Putamen (tissue), 1 donor: ENCODE data around the gene GPS2.
"Not testable (repeated sequence)": the region's sequence is repeated elsewhere in the genome, so short reads cannot be mapped to it uniquely, and the experiment has no call there.

Experiments used
- DNase-seq: peaks from one replicate; pipeline ENCODE4 v3.0.0-alpha.2; 2016; ENCODE audit warnings: low spot score

GPS2 gene

DNA sequence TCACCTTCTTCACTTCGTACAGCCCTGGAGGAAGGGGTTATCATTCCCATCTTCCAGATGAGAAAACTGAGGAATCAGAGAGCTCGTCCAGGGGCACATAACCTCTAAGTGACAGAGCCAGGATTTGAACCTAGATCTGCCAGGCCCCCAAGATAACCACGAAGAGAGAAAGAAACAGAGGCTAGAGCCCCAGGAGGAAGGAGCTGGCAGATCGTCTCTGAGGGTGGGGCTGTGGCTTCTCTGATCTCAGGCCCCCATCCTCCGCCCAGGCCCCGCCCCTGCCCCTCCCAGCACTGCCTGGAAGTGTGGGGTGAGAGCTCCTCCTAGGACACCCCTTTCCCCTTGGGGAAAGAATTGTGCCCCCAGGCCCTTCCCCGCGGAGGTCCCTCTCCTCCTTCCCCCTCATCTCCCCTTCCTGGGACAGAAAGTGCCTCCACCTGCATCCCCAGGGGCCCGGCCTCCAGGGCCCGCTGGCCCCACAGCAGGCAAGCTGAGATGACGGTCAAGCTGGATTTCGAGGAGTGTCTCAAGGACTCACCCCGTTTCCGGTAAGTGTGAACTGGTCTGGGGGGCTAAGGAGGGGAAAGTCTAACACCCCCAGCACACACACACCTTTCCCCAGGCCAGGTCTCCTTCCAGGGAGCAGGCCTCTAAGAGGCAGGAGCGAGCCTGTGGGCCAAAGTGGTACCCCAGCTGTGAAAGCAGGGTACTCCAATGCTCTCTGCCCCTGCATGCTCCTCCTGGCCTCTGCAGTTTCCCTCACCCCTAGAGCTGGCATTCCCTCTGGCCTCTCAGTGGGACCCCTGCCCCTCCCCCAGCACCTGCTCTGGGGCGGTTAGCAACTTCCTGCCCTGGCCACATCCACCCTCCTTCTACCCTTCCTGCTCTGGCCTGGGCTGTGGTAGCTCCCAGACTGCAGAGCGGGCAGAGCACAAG is 21.3 kb upstream of the GPS2 start, which contains the start of gene ACAP1:
Gene ACAP1 (plus strand): TSS at position 290 of the 936 bp plus-strand sequence. CDS start 206 bp downstream, at position 496.
- no peak for DNase-seq

DNA sequence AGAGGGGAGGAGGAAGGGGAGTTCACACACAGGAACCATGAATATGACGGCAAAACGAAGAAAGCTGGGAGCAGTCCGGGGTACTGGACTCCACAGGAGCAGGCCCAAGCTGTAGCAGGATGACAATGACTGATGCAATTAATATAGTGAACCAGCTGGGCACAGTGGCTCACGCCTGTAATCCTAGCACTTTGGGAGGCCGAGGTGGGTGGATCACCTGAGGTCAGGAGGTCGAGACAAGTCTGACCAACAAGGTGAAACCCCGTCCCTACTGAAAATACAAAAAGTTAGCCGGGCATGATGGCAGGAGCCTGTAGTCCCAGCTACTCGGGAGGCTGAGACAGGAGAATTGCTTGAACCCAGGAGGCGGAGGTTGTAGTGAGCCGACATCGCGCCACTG is 20.6 kb upstream of the GPS2 start:
- not testable (repeated sequence) for DNase-seq

DNA sequence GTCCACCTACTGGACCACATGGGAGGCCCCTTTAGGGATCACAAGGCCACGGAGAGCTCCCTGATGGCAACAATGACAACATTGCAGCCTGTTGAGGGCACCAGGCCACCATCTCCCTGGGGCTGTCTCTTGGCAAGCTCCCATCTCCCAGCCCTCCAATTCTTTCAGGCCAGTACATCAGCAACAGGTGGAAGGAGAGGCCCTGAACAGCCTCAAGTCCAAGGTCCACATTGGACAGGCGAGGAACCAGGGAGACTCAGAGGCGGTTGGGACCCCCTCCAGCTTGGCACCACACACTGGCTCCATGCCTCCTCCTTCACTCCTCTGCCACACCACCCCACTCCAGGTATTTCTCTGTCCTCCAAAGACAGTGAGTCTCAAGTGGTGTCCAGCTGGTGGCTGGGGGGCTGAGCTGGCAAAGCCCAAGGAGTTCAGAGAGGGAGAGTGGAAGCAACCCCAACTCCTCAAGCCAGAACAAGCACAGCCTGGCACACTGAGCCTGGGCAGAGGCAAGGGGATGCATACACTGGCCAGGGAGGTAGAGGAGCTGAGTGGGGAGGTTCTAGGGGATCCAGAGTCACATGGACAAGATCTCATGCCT is 19.9 kb upstream of the GPS2 start:
- no peak for DNase-seq

DNA sequence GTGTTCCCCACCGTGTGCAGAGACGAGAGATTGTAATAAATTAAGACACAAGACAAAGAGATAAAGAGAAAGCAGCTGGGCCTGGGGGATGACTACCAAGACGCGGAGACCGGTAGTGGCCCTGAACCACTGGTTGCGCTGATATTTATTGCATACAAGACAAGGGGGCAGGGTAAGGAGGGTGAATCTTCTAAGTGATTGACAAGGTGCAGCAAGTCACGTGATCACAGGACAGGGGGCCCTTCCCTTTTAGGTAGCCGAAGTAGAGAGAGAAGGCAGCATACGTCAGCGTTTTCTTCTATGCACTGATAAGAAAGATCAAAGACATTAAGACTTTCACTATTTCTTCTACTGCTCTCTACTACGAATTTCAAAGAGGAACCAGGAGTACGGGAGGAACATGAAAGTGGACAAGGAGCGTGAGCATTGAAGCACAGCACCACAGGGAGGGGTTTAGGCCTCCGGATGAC is 17.5 kb upstream of the GPS2 start:
- not testable (repeated sequence) for DNase-seq

DNA sequence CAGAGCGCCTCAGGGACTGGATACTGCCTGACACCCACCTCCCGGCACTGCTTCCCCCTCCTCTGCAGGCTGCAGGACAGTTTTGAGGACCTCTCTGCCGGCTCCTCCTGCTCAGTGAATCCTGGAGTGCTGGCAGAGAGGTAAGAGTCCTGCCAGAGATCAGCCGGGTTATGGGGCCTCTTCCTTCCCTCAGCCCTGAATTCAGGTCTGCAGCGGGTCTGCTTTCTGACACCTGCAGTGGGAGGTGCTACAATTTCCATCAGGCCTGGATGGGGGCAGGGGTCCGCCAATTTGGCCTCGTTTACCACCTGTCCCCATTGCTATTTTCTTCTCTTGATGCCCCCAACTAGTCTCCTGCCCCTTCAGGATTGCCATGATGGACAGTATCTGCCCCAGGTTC is 17.0 kb upstream of the GPS2 start:
- DNase-seq: no peak

DNA sequence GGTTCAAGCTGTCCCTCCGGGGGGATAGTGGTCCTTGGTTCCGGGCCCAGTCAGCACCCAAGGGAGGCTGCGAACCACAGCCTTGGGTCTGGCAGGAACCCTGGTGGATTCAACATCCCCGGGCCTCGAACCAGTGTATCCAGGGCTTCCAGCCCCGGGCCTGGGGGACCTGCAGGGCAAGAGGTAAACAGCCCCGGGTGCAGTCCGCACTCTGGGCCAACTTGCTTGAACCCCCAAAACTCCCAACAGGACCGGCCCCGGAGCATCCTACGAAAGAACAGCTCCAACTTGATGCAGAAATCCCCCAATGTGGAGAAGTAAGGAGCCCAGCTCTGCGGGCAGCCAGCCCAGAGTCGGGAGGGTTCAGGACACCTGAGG is 15.5 kb upstream of the GPS2 start:
- no peak for DNase-seq

DNA sequence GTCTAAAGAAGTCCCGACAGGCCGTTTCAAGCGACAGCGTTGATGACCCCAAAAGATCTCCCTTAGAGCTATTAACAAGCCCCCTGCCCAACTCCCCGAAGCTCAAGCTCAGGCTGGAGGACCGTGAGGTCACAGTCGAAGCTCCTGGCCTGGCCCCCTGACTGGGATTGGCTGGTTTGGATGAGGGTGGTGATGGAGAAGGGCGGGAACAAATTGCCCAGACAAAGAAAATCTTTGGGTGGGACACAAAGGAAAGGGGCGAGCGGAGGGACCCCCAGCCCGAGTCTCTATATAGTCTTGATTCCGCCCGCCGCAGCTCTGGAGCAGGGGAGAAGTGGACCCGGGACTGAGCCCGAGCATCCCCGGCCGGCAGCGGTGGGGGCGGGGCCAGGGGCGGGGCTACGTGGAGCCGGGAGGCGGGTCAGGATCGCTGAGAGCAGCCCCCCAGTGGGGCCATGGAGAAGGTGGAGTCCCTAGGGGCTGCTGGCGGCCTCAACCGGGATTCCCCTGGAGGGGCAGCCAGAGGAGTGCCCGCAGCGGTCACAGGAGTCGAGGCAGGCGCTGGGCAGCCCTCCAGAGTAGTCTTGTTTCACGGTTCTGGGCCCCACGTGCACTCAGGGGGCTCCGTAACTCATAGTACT is 15.0 kb upstream of the GPS2 start:
- DNase-seq: peak; percentile 86

DNA sequence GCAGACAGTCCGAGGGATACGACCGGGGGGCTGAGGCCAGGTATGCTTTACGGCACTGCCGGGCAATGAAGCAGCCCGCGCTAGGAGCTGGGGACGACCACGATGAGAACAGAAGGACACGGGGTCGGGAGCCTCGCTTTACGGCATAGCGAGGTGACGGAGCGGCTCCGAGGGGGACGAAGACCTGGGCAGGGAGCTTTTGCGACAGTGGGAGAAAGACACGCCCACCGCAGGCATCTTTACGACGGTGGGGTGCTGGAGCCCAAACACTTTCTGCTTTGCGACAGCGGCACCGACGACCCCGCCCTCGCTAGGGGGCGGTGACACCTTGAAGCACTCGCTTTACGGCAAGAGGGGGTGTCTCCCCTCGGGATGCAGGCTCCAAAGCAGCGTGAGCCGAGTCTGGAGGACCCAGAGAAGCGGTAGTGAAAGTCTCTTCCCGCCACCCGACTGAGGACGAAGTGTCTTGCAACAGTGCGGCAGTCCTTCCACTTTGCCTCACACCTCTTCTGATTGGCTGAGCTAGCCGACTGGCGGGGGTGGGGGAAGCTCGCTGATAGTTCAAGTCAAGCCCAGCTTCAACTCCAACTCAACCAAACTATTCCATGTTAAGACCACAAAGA is 14.3 kb upstream of the GPS2 start:
- peak; percentile 98 for DNase-seq

DNA sequence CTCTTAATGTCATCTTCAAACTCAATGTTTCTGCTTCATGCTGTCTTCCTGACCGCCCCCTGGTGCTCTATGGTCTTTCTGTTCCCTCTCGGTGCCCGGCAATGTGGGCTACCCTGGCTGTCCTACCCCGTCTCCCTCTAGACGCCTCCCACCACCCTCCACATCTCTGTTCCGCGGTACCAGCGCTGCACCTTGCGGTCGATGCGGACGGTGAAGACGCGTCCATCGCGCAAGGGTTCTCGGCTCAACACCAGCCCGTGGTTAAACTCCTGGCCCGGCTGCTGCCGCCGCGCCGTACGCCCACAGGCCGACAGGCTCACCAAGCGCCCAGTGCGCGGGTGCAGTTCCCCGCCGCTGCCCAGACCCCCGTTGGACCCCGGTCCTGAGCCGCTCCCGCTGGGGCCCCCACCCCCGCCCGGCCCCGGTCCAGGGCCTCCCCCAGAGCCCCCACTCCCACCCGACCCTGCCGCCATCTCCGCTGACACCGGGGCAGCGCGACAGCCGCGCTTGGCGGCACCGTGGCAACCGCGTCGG is 13.7 kb upstream of the GPS2 start, which contains the start of gene NEURL4:
Gene NEURL4 (minus strand): TSS at position 496 of the 534 bp plus-strand sequence. CDS start 23 bp downstream, at position 473.
- no peak for DNase-seq

DNA sequence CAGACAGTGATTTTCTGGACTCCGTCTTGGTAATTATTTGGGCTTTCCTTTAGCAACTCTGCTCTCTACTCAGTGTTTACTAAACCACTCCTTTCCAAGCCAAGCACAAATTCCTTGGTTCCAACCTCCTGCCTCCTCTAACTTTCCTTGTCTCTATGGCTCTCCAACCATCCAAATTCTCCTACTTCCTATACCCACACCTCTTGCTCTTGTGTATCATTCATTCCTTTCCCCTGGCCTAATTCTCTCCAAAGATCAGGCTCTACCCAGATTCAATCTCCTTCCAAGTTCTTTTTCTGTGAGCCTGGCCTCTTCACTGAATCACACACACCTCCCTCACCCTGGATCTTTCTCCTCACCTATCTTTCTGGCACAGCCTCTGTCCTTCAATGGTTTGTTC is 12.8 kb upstream of the GPS2 start:
- no peak for DNase-seq

DNA sequence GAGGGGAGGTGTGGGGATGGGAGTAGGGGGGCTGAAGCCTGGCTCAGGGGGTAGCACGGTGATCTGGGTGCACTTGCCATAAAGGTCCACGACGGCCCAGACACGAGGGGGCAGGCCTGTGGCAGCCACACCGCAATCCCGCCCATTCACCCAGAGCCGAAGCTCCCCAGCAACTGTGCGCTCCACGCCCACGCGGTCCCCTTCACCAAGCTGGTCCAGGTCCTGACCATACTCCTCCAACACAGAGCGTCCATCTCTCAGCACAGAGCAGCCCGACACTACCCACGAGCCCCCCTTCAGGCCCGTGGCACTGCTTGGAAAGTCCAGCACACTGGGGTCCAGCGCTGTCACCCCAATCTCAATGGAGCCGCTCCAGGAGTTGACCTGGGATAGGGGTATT is 12.3 kb upstream of the GPS2 start:
- DNase-seq: no peak

DNA sequence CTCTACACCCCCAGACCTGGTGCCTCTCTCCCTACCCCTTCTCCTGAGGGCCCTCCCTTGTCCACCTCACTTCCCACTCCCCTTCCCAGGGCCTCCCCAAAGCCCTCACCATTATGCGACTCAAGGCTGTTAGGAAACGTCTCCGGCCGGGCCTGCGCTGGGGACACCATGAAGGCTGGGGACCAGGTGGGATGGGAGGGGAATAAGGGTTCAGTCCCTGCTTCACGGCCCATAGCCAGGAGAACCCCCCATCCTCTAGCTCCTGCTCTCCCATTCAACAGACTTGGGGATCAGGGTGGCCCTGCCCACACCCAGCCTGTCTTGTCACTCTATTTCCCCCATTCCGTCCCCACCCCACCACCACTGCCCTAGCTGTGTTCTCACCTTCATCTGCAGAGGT is 11.9 kb upstream of the GPS2 start:
- DNase-seq: no peak

DNA sequence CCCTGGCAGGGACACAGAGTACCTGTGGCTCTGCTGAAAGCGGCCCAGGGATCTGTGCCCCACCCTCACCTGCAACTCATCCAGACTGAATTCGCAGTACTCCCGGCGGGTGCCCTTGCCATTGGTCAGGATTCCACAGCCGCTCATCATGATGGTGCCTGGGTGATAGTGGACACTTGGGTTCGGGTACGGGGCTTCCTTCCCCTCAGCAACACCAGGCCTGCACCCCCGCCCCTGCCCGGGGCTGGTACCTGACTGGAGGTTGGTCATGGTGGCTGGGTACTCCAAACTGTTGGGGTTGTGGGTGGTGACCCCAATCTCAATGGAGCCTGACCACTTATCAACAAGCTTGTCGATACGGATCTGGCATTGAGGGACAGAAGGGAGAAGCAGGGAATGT is 11.0 kb upstream of the GPS2 start:
- no peak for DNase-seq

DNA sequence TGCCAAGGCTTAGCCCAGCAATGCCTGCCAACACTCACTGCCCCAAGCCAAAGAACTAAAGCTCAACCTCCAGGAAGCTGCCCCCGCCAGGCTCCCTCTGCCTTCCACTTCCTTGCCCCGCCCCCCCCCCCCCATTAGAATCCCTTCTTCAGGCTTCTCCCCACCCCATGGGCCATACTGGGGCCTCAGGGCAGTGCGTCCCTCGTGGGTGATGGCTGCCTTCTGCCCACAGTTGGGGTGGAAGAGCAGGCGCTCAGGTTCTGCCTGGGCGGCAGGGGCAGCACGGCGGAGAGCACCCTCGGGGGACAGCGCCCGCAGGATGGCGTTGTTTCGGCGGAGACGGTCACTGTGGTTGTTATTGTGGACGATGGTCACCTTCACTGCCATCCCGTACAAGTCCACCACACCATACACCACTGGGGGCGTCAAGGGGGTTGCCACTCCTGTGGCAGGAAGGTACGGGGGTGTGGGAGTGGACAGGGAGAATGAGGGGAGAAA is 9.9 kb upstream of the GPS2 start:
- DNase-seq: no peak

DNA sequence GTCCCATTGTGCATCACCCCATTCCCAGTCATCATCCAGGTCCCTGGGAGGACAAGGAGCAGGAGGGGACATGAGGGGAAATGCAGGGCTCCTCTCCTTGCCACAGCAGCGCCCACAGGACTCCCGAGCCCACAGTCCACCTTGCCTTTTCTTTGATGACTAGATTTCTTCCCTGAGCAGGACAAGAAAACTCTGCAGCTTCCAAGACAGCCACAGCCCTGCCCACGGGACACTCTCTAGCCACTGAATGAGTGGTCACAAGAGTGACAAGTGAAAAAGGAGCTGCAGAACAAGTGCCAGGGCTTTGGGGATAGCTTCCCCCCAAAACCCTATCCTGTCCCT is 9.2 kb upstream of the GPS2 start:
- no peak for DNase-seq

DNA sequence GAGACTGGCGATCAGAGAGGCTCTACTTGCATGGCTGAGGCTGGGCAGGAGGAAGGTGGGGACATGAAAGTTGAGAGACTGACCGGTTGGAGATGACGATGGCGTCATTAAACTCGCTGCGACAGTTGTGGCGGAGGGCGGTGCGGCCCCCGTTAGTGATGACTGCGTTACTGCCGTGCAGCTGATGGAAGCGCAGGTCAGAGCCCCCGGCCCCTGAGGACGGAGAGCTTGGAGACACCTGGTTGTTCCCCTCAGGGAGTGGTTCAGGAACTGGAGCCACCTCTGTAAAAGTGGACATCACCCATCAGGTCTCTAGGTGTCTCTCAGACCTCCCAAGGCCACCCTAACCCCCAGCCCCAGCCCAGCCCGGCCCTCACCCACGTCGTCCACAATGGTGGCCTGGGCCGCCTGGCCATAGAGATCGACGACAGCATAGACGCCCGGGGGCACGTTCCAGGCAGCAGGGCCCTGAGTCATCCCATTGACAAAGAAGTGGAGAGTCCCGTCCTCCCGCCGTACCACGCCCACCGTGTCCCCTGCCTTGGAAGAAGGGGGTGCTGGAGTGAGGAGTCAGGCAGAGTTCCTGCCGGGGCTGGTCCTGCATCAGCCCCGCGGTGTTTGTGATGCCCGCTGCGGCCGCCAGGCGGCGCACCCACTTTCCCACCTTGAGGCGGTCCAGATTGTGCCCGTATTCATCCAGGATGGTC is 8.7 kb upstream of the GPS2 start:
- DNase-seq: no peak

DNA sequence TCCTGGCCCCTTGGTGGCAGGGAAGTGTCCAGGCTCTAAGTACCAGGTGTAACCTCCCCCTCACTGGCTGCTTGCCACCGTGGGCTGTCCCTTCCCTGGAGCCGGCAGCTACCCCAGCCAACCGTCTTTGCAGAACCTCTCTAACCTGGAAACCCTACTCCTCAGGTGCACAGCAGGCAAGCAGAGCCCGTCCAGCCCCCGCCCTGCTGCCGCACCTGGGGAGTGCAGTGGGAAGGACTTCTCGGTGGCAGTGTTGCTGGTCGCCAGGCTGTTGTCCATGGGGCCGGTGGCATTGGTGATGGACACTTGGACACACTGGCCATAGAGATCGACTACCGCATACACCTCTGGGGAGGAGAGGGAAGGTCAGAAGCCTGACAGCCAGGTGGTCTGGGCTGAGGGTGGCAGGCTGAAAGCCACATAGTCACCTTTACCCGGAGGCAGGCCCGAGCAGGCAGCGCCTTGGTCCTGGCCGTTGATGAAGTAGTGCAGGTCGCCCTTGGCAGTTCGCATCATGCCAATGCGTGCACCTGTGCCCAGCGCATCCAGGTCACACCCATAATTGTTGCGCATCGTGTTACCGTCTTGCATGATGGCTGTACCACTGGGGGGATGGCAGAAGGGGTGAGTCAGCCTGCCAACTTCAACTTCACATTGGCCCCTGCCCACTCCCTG is 7.5 kb upstream of the GPS2 start:
- no peak for DNase-seq

DNA sequence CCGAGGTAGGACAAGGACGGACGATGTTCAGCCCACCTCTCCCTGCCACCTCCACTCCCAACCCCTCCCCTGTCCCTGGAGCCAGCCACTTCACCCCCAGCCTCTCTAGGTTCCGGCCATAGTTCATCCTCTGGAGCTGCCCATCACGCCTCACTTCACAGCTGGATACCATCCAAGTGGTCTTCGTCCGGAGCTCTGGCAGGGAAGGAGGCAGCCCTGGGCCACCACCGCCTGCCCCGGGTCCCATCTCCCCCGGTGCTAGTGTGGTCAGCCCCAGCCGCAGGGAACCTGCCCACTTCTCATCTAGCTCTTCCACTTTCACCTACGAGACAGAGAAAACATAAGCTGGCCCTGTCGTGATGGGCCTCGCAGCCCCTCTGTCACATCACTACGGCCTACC is 6.3 kb upstream of the GPS2 start:
- DNase-seq: no peak

DNA sequence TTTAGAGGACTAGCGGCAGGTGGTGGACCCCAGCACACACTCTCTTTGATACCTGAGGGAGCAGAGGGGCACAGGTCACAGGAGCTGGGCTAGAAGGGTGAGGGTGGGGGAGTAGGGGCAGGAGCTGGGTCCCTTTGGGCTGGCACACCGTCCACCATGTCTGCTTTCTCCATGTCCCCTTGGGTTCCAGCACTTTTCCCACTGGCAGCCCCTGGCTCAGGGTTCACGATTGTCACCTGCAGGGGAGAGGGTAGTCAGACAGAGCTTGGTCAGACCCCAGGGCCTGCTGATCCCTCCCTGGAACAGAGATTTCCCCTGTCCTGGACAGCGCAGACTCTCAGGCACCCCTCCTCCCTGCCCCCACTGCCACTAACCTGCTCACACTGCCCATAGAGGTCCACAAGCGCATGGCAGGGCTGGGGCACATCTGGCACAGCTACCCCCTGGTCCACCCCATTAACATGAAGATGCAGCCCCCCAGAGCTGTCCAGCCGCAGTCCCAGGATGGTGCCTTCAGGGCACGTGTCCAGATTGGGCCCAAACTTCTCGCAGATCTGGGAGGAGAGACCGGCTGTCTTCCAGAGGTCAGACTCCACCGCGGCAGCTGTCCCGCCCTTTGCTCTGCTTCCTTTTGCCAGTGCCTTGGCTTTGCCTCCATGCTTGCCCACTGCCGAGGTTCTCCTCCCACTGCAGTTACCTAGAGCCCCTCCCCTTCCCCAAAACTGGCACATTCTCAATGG is 3.1 kb upstream of the GPS2 start:
- DNase-seq: no peak
